ENCODE measurements around the gene CDK3.

The CDK3 gene

DNA sequence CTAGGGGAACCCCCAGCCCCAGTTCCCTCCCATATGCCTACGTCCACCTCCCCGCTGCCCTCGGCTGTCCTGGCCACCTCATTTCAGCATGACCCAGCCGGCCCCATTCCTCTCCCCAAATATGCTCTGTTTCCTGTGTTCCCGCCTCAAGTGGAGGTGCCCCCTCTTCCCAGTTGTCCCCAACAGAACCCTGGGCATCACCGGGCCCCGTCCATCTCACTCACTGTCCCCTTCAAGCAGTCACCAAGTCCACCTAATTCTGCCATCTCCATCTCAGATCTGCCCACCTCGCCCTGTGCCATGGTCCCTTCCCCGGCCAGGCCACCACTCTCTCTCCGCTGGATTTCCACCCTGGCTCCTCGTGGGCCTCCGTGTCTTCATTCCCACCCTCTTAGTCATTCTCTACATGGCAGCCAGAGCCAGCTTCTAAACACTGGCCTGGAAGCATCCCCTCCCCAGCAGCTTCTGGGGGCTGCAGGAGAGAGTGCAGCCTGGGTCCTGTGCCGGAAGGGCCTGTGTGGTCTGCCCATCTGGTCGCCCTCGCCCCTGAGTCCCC, 12.8 kb downstream of the CDK3 start:
- DNase-seq (ENCODE audit: low read depth in 1 of 2, low spot score in 1 of 2), result no peak

GRCh38 chr17:76014100-76014924, 13.7 kb downstream of the CDK3 start:
- DNase-seq (ENCODE audit: low read depth in 1 of 2, low spot score in 1 of 2), result peak; percentile 48 to 60

DNA sequence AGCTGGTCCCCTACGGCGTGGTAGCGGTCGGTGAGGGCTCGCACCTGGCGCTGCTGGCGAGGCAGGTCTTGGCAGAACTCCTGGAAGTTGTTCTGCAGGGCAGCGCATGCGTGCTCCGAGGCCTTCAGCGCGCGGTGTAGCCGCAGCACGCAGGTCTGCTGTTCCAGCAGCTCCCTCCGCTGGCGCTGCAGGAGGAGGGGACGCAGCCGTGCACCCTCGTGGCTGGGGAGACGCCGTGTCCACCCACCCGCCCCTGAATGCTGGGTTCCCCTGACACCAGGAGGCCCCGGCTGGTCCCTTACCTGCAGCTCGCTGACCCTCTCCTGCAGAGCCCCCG, 14.2 kb downstream of the CDK3 start:
- no peak for DNase-seq (ENCODE audit: low read depth in 1 of 2, low spot score in 1 of 2)

DNA sequence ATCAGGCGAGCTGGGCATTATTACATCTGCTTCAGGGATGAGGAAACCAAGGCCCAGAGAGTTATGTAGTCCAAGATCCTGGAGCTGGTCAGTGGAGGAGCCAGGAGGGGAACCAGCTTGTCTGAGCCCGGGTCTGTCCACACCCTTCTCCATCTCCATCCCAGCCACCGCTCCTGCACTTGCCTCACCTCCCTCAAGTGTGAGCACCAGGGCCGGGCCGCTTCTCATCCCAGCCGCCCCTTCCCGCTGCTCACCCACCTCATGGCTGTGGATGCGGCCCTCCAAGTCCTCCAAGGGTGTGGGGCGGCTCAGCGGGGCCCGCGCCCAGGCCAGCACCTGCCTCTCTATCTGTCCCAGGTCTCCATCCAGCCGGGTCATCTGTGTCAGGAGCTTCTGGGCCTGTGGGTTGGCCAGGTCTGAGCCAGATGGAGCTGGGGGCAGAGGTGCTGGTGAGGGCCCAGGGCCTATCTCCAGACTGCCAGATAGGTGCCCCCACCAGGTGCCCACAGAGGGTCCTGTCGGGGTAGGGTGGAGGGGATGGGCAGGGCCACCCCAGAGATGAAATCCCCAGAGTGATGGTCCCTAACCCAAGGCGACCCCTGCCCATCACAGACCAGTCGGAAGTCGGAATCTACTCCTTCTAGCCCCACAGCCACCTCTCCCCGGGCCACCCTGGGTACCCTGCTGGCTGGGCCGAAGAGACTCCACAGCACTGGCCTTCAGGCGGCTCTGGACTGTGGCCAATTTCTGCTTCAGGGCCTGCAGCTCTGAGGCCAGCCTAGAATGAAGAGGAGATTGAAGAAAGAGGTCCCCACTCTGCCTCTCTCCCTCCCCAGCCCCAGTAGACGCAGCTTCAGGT, 17.1 kb downstream of the CDK3 start:
- DNase-seq (ENCODE audit: low read depth in 1 of 2, low spot score in 1 of 2), result no peak

DNA sequence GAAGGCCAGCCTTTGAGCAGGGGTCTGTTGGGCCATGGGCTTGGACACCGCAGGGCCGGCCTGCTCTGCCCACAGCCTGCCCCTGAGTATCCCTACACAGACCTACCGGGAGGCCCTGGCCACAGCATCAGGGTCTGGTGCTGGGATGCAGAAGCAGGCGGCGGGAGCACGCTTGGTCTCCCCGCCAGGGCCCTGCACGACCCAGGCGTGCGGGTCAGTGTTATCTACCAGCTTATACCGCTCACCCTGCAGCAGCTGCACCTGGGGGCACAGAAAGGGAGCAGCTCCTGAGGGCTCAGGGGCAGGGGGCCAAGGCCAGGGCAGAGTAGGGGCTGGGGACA, 17.7 kb downstream of the CDK3 start:
- no peak for DNase-seq (ENCODE audit: low read depth in 1 of 2, low spot score in 1 of 2)

DNA sequence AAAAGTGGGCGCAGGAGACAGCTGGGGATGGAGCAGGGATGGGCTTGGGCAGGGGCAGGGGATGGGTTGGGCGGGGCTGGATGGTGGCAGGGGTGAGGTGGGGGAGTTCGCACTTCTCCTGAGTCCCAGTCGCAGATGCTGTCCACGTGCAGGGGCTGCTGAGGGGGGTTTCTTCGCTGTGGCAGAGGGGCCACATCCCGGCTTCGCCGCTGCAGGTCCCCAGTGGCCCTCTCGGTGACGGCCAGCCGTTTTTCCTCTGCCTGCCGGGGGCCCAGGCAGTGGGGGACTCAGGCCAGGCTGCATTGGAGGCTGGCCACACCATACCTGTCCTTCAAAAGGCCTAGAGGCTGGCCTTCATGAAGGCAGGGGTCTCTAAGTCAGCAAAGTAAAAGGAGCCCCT, 18.1 kb downstream of the CDK3 start:
- DNase-seq (ENCODE audit: low read depth in 1 of 2, low spot score in 1 of 2), result no peak

GRCh38 chr17:76019833-76020467, 19.3 kb downstream of the CDK3 start:
- DNase-seq (ENCODE audit: low read depth in 1 of 2, low spot score in 1 of 2), result no peak

GRCh38 chr17:76022285-76022684, 21.6 kb downstream of the CDK3 start:
- no peak for DNase-seq (ENCODE audit: low read depth in 1 of 2, low spot score in 1 of 2)

- DNase-seq (ENCODE audit: low read depth in 1 of 2, low spot score in 1 of 2), result no peak
These were observed 22.6 kb downstream of the CDK3 start for GRCh38 chr17:76022973-76023899.

DNA sequence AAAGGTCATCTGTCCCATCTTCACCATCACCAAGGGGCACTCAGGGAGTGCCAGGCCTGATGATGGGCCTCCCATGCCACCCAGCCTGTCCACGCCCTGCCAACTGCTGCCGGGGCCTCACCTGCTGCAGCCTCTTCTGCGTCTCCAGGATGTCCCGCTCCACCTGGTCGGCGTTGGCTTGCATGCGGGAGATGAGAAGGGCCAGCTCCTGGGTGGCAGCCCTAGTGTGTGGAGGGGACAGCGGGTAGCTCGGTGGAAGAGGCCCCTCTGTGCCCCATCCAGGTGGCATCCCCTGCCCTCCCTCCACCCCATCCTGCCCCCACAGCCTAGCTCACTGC, 23.2 kb downstream of the CDK3 start:
- no peak for DNase-seq (ENCODE audit: low read depth in 1 of 2, low spot score in 1 of 2)

DNA sequence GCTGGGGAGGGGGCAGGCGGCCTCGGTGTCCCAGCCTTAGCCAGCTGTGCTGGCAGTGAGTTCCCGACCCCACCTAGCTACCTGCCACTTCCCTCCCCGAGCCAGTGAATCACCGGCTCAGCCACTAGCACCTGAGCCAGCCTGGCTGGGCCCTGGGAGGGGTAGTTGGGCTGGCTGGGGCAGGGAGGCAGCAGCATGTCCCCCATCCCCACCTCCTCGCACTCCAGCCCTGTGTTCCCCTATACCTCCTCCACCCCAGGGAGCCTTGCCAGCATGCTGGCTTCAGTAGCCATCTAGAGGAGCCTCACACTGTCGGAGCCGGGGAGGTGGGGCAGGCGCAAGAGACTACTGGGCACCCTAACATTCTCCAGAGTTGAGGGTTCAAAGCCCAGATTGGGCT, 23.7 kb downstream of the CDK3 start:
- DNase-seq (ENCODE audit: low read depth in 1 of 2, low spot score in 1 of 2), result no peak

DNA sequence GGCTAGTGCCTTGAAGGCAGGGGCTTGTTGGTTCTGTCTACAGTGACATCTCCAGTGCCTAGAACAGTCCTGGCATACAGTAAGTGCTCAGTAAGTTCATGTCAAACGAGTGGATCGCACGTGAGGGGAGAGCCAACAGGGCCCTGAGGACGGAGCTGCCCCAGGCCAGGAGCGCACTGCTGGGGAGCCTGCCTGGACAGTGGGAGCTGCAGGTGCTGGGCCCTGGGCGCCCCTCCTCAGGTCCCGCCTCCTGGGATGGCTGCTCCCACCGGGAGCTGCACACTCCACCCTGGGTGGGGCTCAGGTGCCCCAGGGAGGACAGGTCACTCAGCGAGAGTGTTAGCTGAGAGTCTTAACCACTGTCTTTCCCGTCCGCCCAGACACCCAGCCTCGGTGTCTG, 24.6 kb downstream of the CDK3 start:
- DNase-seq (ENCODE audit: low read depth in 1 of 2, low spot score in 1 of 2), result no peak

- DNase-seq (ENCODE audit: low read depth in 1 of 2, low spot score in 1 of 2), result no peak
These were observed 26.1 kb downstream of the CDK3 start for GRCh38 chr17:76026714-76027158.

DNA sequence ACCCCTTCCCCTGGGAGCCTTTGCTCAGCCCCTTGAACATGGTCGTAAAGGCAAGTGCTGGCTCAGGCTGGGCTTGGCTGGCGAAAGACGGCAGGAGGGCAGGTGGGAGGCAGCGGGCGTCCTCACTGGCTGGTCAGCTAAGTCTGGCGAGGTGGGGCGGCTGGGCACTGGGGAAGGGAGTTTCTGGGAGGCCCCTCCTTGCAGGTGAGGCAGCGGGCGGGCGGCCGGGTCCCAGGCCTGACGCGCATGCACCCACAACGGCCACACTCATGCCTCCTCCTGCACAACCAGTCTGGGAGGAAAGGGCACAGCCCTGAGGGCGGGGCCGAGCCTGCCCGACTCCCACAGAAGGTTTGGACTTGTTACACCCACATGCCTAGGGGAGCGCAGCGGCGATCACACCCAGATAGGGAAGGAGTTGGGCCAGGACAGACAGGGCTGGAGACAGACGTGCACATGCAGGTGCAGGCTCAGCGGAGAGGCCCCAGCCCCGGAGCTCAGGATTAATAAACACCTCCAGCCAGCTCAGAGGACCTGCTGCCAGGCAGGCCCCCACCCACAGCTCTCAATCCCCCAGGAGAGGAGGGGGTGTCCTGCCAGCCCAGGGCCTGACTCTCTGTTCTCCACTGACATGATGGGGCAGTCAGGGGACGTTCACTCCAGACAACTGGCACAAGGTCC, 26.6 kb downstream of the CDK3 start, which contains the start of gene EVPL:
Gene EVPL (minus strand): TSS at position 148 of the 681 bp plus-strand sequence. CDS start 108 bp downstream, at position 40.
- DNase-seq (ENCODE audit: low read depth in 1 of 2, low spot score in 1 of 2), result no peak

GRCh38 chr17:76032073-76032779, 31.6 kb downstream of the CDK3 start:
- DNase-seq (ENCODE audit: low read depth in 1 of 2, low spot score in 1 of 2), result no peak

DNA sequence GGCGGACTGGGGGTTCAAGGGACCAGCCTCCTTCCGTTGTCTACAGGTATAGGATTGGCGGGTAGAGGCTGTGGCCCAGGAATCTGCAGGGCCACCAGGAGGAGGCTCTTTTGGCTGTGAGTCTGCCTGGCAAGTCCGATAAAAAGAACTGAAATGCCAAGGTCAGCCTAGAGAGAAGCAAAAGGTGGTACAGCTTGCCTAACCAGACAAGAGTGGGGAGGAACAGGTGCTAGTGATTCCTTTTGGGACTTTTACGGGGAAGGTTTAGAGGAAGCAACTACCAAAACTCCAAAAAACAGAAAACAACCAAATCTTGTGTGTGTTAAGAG, 32.1 kb downstream of the CDK3 start:
- no peak for DNase-seq (ENCODE audit: low read depth in 1 of 2, low spot score in 1 of 2)

DNA sequence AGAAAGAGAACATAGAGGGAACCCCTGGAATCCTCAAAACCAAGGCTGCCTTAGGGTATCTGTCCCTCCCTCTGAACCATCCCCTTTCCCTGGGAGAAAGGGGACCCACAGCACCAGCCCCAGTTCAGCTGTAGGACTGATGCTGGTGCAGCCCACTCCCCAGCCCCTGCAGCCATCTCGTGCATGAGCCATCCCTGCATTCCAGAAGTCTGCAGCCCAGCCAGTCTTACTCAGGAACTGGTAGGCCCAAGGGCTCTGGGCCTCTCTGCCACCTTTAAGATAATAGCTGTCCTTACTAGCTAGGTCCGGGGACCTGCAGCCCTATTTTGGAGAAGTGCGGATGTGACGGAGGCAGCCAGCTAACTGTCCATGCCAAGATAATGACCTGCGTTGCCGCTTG, 32.5 kb downstream of the CDK3 start:
- DNase-seq (ENCODE audit: low read depth in 1 of 2, low spot score in 1 of 2), result no peak

- no peak for DNase-seq (ENCODE audit: low read depth in 1 of 2, low spot score in 1 of 2)
These were observed 34.0 kb downstream of the CDK3 start for GRCh38 chr17:76034428-76035350.
